Hypothalamus (tissue), 51 donors: ENCODE measurements around the gene LRRK1.

ENCODE experiments used
- DNase-seq, 51 donors: peaks; one replicate each; lab custom pipeline; 2025; lab: John Stamatoyannopoulos, UW

LRRK1 gene

GRCh38 chr15:100918690-100919480 is at the start of gene LRRK1:
LRRK1 (plus strand) TSS chr15:100919357; CDS start chr15:100924633, 5,276 bp downstream.
- DNase-seq, result peak in 1 of 51 donors; percentile 12

GRCh38 chr15:100873029-100873677 is 46.0 kb upstream of the LRRK1 start:
- peak in 33 of 51 donors; percentile 6 to 78 (median 39) for DNase-seq

- no peak for DNase-seq
Observed at GRCh38 chr15:100875495-100875894, 43.7 kb upstream of the LRRK1 start.

GRCh38 chr15:100875976-100876375 is 43.2 kb upstream of the LRRK1 start:
- DNase-seq, result no peak

GRCh38 chr15:100877551-100877950 is 41.6 kb upstream of the LRRK1 start:
- no peak for DNase-seq

- DNase-seq, result no peak
Observed at GRCh38 chr15:100878130-100878529, 41.0 kb upstream of the LRRK1 start.

GRCh38 chr15:100878648-100879047 is 40.5 kb upstream of the LRRK1 start:
- no peak for DNase-seq

GRCh38 chr15:100879061-100879463 is 40.1 kb upstream of the LRRK1 start:
- no peak for DNase-seq

- peak in 3 of 51 donors; percentile 11 to 21 (median 18) for DNase-seq
Observed at GRCh38 chr15:100879464-100880138, 39.6 kb upstream of the LRRK1 start, which contains the start of gene ALDH1A3. ALDH1A3 (plus strand) TSS chr15:100879831; CDS start chr15:100879908, 77 bp downstream.

- no peak for DNase-seq
Observed at GRCh38 chr15:100880139-100880896, 38.8 kb upstream of the LRRK1 start.

- no peak for DNase-seq
Observed at GRCh38 chr15:100880897-100881242, 38.3 kb upstream of the LRRK1 start.

- DNase-seq, result no peak
Observed at GRCh38 chr15:100881573-100882336, 37.4 kb upstream of the LRRK1 start.

- no peak for DNase-seq
Observed at GRCh38 chr15:100885116-100885515, 34.0 kb upstream of the LRRK1 start.

GRCh38 chr15:100885811-100886210 is 33.3 kb upstream of the LRRK1 start:
- DNase-seq, result no peak

- DNase-seq, result no peak
Observed at GRCh38 chr15:100887211-100887913, 31.8 kb upstream of the LRRK1 start.

- DNase-seq, result no peak
Observed at GRCh38 chr15:100889385-100890050, 29.6 kb upstream of the LRRK1 start.

- no peak for DNase-seq
Observed at GRCh38 chr15:100890051-100890720, 29.0 kb upstream of the LRRK1 start.

- no peak for DNase-seq
Observed at GRCh38 chr15:100890850-100891249, 28.3 kb upstream of the LRRK1 start.
